Measurements from ENCODE around the gene P2RX5. TPM values are rescaled to one million over a fixed set of nuclear protein-coding genes. Genes with fewer than 3 reads are reported as not detected.

Gene P2RX5
- polyA plus RNA-seq, 1 donor (not counting 4 experiments of a cell fraction or from before 2014, with no cell fraction given): 0.43 TPM

- no peaks in the 10 kb centered on the region for H3K9me3 ChIP-seq (ENCODE audit: control insufficient read depth, low read depth, low read length)
- no peak overlapping the region for H2AFZ ChIP-seq (ENCODE audit: control insufficient read depth, low read length)
- no peaks in the 10 kb centered on the region for H4K20me1 ChIP-seq (ENCODE audit: control insufficient read depth, extremely low read depth, insufficient read depth, low read length)
- no peak for FAIRE-seq
- H3K4me2 ChIP-seq (ENCODE audit: control insufficient read depth, extremely low read depth, insufficient read depth, low read depth, low read length): no peak overlapping the region
- H3K9me1 ChIP-seq (ENCODE audit: control insufficient read depth, extremely low read depth, insufficient read depth, low read length): peaks cover 7% of the 10 kb centered on the region
- no peak for TF ChIP-seq EZH2 (IDR thresholded peaks at IDR 0.05; ENCODE audit: low read length)
- TF ChIP-seq CTCF (optimal IDR thresholded peaks at IDR 0.05 in 1 of 3, IDR thresholded peaks at IDR 0.05 in 1 of 3, conservative IDR thresholded peaks at IDR 0.05 in 1 of 3; ENCODE audit: extremely low read depth in 1 of 3, insufficient read depth in 2 of 3, low read length in 3 of 3): no peak
- H3K4me1 ChIP-seq (ENCODE audit: control insufficient read depth, extremely low read depth, insufficient read depth, low read length): peaks cover 17% of the 10 kb centered on the region
- H3K79me2 ChIP-seq (ENCODE audit: control insufficient read depth, insufficient read depth, low read length): no peaks in the 10 kb centered on the region
- H3K27ac ChIP-seq (ENCODE audit: control insufficient read depth, insufficient read depth, low read length): no peak overlapping the region
- no peak for DNase-seq (ENCODE audit: low read depth, low spot score)
- no peak overlapping the region for H3K4me3 ChIP-seq (ENCODE audit: control insufficient read depth in 2 of 3, extremely low read depth in 1 of 3, insufficient read depth in 2 of 3, low read depth in 1 of 3, low read length in 3 of 3)
- H3K9ac ChIP-seq (ENCODE audit: control insufficient read depth, extremely low read depth, insufficient read depth, low read length): no peak overlapping the region
- H3K36me3 ChIP-seq (ENCODE audit: control insufficient read depth in 2 of 2, extremely low read depth in 1 of 2, insufficient read depth in 2 of 2, low read length in 2 of 2): peaks cover 6 to 12% of the 10 kb centered on the region in 2 experiments
- dilution Hi-C loops (cut with MboI; ENCODE audit: extremely low pct_ligation_motif_present, low sequenced_read_pairs): no loop called here
- no peaks in the 10 kb centered on the region for H3K27me3 ChIP-seq (ENCODE audit: control insufficient read depth, extremely low read depth, insufficient read depth, low read length)
These were observed 38.4 kb downstream of the P2RX5 start for GRCh38 chr17:3657588-3657869.

- H3K4me1 ChIP-seq (ENCODE audit: control insufficient read depth, extremely low read depth, insufficient read depth, low read length): peaks cover 17% of the 10 kb centered on the region
- TF ChIP-seq CTCF (optimal IDR thresholded peaks at IDR 0.05 in 1 of 3, IDR thresholded peaks at IDR 0.05 in 1 of 3, conservative IDR thresholded peaks at IDR 0.05 in 1 of 3; ENCODE audit: extremely low read depth in 1 of 3, insufficient read depth in 2 of 3, low read length in 3 of 3) (no peak), EZH2 (IDR thresholded peaks at IDR 0.05; ENCODE audit: low read length) (no peak)
- H2AFZ ChIP-seq (ENCODE audit: control insufficient read depth, low read length): no peak overlapping the region
- H4K20me1 ChIP-seq (ENCODE audit: control insufficient read depth, extremely low read depth, insufficient read depth, low read length): no peaks in the 10 kb centered on the region
- DNase-seq (ENCODE audit: low read depth, low spot score) (no peak), FAIRE-seq (no peak)
- peaks cover 7% of the 10 kb centered on the region for H3K9me1 ChIP-seq (ENCODE audit: control insufficient read depth, extremely low read depth, insufficient read depth, low read length)
- no peaks in the 10 kb centered on the region for H3K9me3 ChIP-seq (ENCODE audit: control insufficient read depth, low read depth, low read length)
- H3K4me3 ChIP-seq (ENCODE audit: control insufficient read depth in 2 of 3, extremely low read depth in 1 of 3, insufficient read depth in 2 of 3, low read depth in 1 of 3, low read length in 3 of 3): no peak overlapping the region
- no peaks in the 10 kb centered on the region for H3K27me3 ChIP-seq (ENCODE audit: control insufficient read depth, extremely low read depth, insufficient read depth, low read length)
- no peak overlapping the region for H3K9ac ChIP-seq (ENCODE audit: control insufficient read depth, extremely low read depth, insufficient read depth, low read length)
- no peak overlapping the region for H3K27ac ChIP-seq (ENCODE audit: control insufficient read depth, insufficient read depth, low read length)
- dilution Hi-C loops (cut with MboI; ENCODE audit: extremely low pct_ligation_motif_present, low sequenced_read_pairs): no loop called here
- H3K4me2 ChIP-seq (ENCODE audit: control insufficient read depth, extremely low read depth, insufficient read depth, low read depth, low read length): no peak overlapping the region
- peaks cover 6 to 12% of the 10 kb centered on the region in 2 experiments for H3K36me3 ChIP-seq (ENCODE audit: control insufficient read depth in 2 of 2, extremely low read depth in 1 of 2, insufficient read depth in 2 of 2, low read length in 2 of 2)
- no peaks in the 10 kb centered on the region for H3K79me2 ChIP-seq (ENCODE audit: control insufficient read depth, insufficient read depth, low read length)
These were observed 39.0 kb downstream of the P2RX5 start for GRCh38 chr17:3656755-3657587.

Measured in keratinocyte (primary cell).